PFSK-1 (cell line): Measurements from ENCODE around the gene THSD4.

Experiments
- FOXP2 ChIP-seq: optimal IDR thresholded peaks from 2 replicates; pipeline ENCODE3; 2011; ENCODE audit warnings: borderline replicate concordance, control low read depth, inconsistent platforms; ENCODE audit not compliant: insufficient read depth; ENCODE audit errors: extremely low read length, extremely low read depth
- POLR2AphosphoS5 ChIP-seq: IDR thresholded peaks from 2 replicates; pipeline ENCODE4 v1.6.1; 2012; ENCODE audit warnings: low read depth, mild to moderate bottlenecking, control low read depth, low read length, moderate library complexity
- SIN3A ChIP-seq: IDR thresholded peaks from 2 replicates; pipeline ENCODE4 v1.6.1; 2012; ENCODE audit warnings: mild to moderate bottlenecking, low read length, moderate library complexity, borderline replicate concordance; ENCODE audit not compliant: insufficient read depth
- TAF1 ChIP-seq: IDR thresholded peaks from 2 replicates; pipeline ENCODE4 v1.6.1; 2012; ENCODE audit warnings: low read length, control low read depth, borderline replicate concordance; ENCODE audit not compliant: insufficient read depth
- TF ChIP-seq, protein P1 (sequence below), 2 experiments: IDR thresholded peaks; 2 replicates each; pipeline versions ENCODE4 v1.6.1 to v1.8.0; 2011 to 2012; ENCODE audit warnings: low read depth in 2 of 2, low read length in 2 of 2, control low read depth in 1 of 2, inconsistent platforms in 1 of 2, mild to moderate bottlenecking in 1 of 2, moderate library complexity in 1 of 2; ENCODE audit not compliant: insufficient read depth in 1 of 2

THSD4 gene

GRCh38 chr15:71685420-71685993, 570.2 kb downstream of the THSD4 start:
- TF ChIP-seq POLR2AphosphoS5 (no peak), SIN3A (no peak)
- TF ChIP-seq, protein P1, sequence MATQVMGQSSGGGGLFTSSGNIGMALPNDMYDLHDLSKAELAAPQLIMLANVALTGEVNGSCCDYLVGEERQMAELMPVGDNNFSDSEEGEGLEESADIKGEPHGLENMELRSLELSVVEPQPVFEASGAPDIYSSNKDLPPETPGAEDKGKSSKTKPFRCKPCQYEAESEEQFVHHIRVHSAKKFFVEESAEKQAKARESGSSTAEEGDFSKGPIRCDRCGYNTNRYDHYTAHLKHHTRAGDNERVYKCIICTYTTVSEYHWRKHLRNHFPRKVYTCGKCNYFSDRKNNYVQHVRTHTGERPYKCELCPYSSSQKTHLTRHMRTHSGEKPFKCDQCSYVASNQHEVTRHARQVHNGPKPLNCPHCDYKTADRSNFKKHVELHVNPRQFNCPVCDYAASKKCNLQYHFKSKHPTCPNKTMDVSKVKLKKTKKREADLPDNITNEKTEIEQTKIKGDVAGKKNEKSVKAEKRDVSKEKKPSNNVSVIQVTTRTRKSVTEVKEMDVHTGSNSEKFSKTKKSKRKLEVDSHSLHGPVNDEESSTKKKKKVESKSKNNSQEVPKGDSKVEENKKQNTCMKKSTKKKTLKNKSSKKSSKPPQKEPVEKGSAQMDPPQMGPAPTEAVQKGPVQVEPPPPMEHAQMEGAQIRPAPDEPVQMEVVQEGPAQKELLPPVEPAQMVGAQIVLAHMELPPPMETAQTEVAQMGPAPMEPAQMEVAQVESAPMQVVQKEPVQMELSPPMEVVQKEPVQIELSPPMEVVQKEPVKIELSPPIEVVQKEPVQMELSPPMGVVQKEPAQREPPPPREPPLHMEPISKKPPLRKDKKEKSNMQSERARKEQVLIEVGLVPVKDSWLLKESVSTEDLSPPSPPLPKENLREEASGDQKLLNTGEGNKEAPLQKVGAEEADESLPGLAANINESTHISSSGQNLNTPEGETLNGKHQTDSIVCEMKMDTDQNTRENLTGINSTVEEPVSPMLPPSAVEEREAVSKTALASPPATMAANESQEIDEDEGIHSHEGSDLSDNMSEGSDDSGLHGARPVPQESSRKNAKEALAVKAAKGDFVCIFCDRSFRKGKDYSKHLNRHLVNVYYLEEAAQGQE (IDR thresholded peaks at IDR 0.05; ENCODE audit: insufficient read depth in 1 of 2, low read depth in 2 of 2, low read length in 2 of 2): no peak

DNA sequence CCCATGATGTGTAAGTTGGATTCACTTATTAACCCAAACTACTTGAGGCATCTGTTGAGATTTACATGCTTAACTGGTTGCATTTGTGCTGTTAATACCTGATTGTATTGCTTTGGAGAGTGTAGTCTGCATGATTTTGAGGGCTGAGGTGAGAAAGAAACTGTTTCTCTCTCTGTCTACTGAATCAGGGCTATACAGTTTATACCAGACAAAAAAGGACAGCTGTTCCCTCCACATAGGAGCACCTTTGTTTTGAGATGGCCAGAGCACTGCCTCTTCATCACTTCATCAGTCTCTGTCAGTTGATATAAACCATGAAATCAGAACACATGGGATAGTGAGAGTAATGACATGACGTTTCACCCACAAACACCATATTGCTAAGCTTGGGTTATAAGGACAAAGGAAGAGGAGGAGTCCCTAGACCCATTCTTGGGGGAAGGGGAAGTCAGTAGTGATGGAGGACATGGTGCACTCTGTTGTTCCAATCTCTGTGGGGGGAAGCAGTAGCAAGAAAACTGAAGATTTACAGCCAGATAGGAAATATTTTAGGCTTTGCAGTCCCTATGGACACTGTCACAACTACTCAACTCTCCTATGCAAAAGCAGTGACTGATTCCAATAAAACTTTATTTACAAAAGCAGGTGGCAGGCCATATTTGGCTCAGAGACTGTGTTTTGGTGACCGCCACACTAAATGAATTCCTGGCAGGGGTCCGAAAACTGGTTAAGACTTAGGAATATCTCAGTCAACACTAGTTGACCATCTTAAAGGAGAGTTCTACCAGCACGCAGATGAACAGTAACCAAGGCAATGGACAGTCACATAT, 571.2 kb downstream of the THSD4 start:
- TF ChIP-seq POLR2AphosphoS5 (no peak), FOXP2 (no peak), SIN3A (no peak), TAF1 (no peak)
- TF ChIP-seq, protein P1 (IDR thresholded peaks at IDR 0.05; ENCODE audit: insufficient read depth in 1 of 2, low read depth in 2 of 2, low read length in 2 of 2): no peak

- TF ChIP-seq SIN3A (no peak), POLR2AphosphoS5 (no peak), TAF1 (no peak), FOXP2 (no peak)
- TF ChIP-seq, protein P1 (IDR thresholded peaks at IDR 0.05; ENCODE audit: insufficient read depth in 1 of 2, low read depth in 2 of 2, low read length in 2 of 2): no peak
Measured at GRCh38 chr15:71687902-71688508, 572.7 kb downstream of the THSD4 start.

GRCh38 chr15:71688509-71689094, 573.3 kb downstream of the THSD4 start:
- no peak for TF ChIP-seq TAF1
- TF ChIP-seq, protein P1 (IDR thresholded peaks at IDR 0.05; ENCODE audit: insufficient read depth in 1 of 2, low read depth in 2 of 2, low read length in 2 of 2): no peak
